LHCN-M2 (cell line): ENCODE measurements around the gene CHMP6. TPM values are rescaled to one million over a fixed set of nuclear protein-coding genes. Genes with fewer than 3 reads are reported as not detected.

Experiments
- DNase-seq: peaks from one replicate; pipeline ENCODE4 v3.0.0-alpha.2; 2012; ENCODE audit warnings: low read depth
- total RNA-seq: library from RNA; depleted of rRNA; stranded (reverse); fragments of >200 nt; gene quantifications from 2 replicates; pipeline ENCODE4 v1.2.3, GENCODE V29; 2014

Gene CHMP6
- total RNA-seq, 1 experiment from 2014 or later = 14.9 TPM

DNA sequence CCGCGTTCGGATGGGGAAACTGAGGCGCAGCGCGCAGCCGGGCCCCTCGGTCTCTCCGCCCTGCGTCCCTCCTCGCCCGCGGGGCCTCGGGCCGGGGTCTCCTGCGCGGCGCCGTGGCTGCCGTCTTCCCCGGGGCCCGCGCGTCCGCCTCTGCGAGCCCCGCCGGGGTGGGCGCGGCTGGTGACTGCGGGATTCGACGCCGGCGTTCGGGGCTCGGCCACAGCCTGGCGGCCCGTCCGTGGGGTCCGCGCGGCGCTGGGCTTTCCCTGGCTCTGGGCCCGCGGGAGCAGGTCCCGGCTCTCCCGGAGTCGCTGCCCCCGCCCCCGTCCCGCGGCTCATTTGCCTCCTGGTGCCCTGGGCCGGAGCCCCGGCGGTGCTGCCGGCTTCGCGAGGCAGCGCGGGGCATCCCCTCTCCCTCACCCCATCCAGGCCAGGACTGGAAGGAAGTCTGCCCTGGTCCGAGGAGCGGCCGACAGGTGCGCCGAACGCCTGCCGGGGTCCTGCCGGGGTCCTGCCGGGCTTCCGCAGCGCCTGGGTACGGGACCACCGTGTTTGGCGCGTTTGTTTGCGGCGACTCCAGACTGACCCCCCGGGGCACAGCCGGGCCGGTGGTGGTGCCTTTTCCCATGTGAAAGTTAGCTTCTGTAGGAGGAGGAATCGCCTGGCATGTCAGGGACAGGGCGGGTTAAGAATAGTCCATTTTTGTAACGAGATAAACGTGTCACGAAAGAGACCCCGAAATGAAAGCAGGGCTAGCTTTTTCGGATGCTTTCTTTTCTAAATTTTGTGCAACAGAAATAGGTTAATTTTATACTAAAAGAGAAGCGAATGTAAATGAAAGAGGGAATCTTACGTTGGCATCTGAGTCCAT is 671 bp downstream of the CHMP6 start:
- no peak for DNase-seq

DNA sequence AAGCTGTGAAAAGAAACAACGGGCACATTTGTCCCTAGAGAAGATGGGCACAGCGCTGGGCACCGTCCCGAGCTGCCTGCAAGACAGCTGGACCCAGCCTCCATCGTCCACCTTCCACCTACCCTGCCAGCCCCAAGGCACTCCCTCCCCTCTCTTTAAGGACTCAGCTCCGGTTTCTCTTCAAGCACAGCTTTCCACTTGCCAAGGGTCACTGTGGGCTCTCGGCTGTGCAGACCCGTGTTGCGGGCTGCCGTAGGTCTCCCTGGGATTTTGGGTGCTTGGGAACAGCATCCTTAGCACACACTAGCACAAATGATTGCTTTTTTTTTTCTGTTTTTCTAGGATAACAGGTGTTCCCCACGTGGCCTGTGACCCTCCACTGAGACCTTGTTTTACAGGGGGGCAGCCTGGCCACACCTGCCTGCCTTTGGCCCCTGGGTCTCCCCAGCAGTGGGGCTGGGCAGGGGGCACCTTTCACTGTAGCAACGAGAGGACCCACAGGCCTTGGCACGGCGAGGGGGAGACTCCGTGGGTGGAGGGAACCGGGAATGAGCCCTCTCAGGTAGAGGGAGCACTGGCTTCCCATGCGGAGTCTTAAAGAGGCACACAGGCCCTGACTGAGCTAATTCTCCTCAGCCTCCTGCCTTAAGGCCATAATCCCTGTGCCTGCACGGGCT is 1.4 kb downstream of the CHMP6 start:
- no peak for DNase-seq

DNA sequence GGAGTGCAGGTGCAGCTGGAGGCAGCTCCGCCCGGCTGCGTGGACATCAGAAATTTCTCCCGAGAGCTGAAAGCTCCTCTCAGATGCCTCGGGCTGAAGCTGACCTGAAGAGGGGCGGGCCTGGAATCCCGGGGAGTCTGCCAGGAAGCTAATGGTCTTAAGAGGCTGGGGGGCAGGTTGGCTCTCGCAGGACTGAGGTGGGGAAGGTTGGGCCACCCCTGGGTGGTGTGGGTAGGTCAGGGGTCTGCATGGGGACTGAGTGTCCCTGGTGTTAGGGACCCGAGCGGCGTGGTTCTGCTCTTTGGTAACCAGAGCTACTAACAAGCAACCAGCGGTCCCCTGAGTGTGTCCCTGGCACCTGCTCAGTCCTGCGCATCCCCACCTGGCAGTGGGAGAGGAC is 3.5 kb downstream of the CHMP6 start:
- no peak for DNase-seq

DNA sequence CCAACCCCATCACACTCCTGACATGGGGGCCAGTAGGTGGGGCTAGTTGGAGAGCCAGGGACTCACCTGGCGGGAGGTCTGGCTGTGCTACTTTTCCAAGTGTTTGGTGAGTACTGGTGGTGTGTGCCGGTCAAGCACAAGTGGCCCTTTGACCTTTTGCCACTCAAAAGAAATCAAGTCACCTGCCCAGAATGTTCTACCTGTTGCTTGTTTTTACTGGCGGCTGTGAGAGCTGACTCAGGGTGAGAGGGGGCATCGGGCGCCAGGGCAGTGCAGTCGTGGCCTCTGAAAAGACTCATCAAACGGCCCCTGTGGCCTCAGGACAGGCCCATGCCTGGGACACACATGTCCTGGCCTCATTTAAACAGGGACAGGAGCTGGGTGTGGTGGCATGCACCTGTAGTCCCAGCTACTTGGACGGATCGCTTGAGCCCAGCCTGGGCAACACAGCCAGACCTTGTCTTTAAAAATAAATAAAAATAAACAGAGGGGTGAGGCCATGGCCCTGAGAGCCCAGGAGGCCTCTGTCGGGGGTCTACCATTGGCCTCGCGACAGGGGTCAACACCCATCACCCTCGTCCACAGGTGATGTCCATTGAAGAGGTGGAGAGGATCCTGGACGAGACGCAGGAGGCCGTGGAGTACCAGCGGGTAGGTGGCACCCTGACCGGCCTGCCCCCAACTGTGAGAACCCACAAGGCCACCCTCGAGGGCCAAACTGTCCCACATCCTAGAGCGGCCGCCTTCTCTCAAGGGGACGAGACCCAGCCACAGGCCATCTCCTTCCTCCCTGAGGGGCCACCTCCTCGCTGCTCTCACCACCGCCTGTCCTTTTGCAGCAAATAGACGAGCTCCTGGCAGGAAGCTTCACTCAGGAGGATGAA is 5.0 kb downstream of the CHMP6 start:
- no peak for DNase-seq

GRCh38 chr17:80997424-80998117 is 5.9 kb downstream of the CHMP6 start:
- DNase-seq = no peak

DNA sequence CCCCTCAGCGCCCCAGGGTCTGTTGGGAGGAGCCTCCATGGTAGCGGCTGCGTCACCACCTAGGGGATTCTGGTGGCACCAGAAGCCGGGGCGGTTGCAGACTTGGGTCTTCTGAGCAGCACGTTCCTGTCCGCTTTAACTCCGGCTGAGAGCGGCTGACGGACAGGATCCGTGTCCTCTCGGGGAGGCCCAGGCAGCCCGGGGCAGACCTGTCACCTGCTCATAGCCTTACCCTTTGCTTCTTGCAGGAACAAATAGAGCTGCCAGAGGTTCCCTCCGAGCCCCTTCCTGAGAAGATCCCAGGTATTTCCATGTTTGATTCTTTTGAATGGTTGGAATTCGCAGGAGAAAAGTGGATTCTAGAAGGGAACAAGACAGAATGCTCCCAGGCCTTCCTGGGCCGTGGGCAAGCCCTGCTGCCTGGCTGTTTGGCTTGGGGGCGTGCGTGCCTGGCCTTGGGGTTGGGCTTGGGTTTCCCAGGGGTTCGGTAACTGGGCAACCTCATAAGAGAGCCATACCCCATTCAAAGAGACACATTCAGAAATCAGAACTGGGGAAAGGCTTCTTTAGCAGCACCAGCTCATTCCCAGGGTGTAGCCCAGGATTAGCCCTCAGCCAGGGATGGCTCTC is 6.6 kb downstream of the CHMP6 start:
- no peak for DNase-seq

DNA sequence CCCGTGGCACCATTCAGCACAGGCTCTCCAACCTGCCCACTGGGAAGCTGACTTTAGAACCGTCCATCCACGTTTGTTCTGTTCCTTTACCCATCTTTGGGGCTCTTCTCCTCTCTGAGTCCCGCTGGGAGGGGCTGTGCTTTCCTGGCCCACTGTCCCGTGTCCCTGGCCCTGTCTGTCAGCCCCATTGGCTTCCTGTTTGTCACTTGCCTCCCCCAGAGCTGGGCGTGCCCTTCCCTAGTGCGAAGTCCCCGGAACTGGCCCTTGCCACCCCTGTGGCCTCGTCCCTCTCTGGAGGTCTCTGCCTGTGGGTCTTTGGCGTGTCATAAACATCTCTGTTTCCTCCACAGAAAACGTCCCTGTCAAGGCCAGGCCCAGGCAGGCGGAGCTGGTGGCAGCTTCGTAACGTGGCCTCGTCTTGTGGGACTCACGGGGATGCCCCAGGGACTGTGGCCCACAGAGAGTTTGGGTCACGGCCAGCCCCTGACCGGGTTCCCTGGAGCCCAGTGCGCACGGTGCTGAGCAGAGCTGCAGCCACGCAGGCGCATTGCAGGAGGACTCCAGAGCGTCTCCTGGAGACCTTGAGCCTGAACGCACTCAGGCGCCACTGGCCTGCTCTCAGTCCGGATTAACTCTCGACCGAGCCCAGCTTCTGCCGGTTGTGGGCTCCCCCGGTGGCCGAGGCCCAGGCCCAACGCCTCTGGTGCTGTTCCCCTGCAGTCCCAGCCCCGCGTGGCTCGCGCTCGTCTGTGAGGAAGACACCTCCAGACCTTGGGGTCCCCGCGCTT is 7.3 kb downstream of the CHMP6 start:
- no peak for DNase-seq

DNA sequence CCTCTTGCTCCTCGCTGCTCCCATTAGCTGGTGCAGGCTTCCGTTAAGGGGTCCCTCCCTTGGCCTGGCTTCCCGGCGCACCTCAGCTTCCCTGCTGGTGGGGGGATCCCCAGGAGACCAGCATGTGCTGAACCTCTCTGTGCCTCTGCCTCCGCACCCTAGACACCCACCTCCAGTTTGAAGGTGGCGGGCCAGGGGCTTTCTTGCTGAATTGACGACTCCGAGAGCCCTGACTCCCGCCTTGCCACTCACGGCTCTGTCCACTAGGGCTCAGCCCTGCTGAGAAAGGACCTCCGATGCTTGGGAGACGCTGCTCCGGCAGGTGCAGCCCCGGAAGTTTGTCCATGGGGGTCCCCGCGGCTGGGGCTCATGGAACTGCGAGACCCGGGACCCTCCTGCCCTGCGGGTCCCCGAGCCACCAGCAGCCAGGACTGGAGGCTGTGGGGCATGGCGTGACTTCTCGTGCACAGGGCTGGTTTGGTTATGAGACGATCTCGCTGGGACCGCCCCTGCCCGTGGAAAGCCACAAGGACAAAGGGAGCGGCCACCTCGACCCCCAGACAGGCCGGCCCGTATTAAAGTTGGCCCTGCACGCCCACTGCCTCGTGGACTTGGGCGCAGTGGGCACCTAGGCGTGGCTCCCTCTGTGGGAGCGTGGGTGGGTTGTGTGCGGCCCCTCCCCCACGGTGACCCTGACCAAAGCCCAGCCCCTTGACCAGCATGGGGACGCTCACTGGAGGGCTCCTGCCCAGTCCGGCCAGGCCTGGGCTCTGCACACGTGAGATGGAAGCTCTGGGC is 8.1 kb downstream of the CHMP6 start:
- no peak for DNase-seq

DNA sequence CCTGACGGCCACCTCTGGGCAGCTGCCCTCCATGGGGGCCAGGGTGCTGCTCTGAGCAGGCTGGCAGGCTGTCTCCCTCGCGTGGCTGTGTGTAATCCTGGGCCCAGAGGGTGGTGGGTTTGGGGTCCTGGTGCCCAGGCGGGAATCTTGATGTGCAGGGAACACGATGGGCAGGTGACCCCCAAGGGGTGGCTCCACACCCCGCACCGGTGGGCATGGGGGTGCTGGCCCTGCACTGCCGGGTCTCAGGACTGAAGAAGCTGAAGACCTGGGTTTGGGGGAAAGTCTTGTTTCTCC is 8.6 kb downstream of the CHMP6 start:
- no peak for DNase-seq

DNA sequence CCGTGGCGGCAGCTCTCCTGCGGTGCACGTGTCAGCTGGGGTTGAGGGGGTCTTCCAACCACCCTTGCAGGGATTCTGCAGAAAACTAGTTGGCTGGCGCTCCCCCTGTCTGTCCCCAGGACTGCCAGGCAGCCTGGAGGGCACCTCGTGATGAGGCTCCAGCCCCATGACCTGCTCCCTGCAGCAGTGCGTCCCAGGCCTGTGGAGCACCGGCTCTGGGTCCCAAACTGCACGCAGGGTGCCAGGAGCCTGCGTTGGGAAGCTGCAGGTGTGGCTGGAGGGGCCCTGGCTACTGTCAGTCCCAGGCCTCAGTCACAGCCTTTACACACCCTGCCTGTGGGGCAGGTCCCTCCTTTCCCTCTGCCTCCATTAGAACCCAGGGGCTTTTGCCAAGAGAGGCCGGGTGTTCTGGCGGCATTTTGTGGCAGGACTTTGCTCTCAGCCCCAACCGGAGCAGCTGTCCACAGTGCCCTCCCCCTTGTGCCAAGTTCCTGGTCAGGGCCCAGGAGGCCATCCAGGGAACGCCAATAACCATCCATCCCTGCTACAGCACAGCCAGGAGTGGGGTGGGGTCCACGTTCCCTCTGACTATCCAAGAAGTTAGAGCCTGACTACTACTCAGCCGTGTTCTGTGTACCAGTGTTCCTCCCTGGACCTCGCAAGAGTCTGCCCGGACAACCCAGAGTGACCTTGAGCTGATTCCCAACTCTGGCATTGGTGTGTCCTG is 9.2 kb downstream of the CHMP6 start:
- no peak for DNase-seq

DNA sequence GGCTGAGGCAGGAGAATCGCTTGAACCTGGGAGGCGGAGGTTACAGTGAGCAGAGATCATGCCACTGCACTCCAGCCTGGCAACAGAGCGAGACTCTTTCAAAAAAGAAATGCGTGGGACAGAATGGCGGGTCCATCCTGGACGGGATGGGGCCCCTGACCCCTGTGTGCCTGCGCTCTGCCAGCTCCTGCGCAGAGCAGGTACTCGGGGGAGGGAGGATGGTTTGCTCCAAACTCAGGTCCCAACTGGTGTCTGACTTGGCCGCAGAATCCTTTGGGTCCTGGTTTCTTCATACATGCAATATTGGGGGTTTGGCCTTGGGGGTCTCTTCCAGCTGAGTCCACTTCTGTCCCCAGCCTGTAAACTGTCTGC is 10.4 kb downstream of the CHMP6 start:
- no peak for DNase-seq

- DNase-seq = peak; percentile 62
Measured at GRCh38 chr17:81002409-81003361, 11.0 kb downstream of the CHMP6 start.

GRCh38 chr17:81003711-81004475 is 12.3 kb downstream of the CHMP6 start:
- no peak for DNase-seq

GRCh38 chr17:81006891-81007290 is 15.2 kb downstream of the CHMP6 start:
- DNase-seq = no peak

GRCh38 chr17:81008140-81008539 is 16.5 kb downstream of the CHMP6 start:
- no peak for DNase-seq

- DNase-seq = no peak
Measured at GRCh38 chr17:81009136-81009535, 17.5 kb downstream of the CHMP6 start.

GRCh38 chr17:81010935-81011334 is 19.3 kb downstream of the CHMP6 start:
- DNase-seq = no peak
